ENCODE results near the gene UGT1A5. TPM values are rescaled to one million over a fixed set of nuclear protein-coding genes. Genes with fewer than 3 reads are reported as not detected.

UGT1A5 gene
- total and polyA plus RNA-seq, 2 donors: 0.09 to 0.14 TPM

DNA sequence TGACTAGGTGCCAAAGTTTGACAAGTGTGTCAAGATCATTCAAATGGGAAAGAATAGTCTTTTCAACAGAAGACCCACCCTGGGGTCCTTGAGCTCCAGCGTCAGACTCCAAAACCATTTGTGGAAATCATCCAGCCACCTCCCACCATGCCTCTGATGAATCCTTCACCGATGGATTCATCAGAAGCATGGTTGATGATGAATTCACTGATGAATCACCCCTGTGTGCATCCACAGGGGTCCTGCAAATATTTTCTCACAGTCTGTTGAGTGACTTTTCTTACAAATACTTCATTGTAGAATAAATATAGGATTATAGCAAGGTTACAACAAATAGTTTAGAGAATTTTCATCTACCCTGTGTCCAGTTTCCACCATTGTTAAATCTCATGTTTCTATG, 36.7 kb upstream of the UGT1A5 start:
- Histone ChIP-seq H3K9me3 (ENCODE audit: control insufficient read depth in 2 of 2, insufficient read depth in 1 of 2, low read length in 1 of 2) (no peaks in the 10 kb centered on the region), H3K27ac (ENCODE audit: low read depth in 1 of 2, low read length in 1 of 2) (no peak overlapping the region), H3K4me1 (ENCODE audit: control insufficient read depth in 2 of 2, insufficient read depth in 2 of 2, low read length in 2 of 2) (no peaks in the 10 kb centered on the region), H3K27me3 (ENCODE audit: control insufficient read depth in 2 of 2, insufficient read depth in 1 of 2, low read length in 1 of 2) (no peaks in the 10 kb centered on the region), H3K36me3 (ENCODE audit: control insufficient read depth in 2 of 2, insufficient read depth in 2 of 2, low read length in 1 of 2) (no peaks in the 10 kb centered on the region), H3K4me3 (ENCODE audit: low read length in 2 of 2) (no peak overlapping the region)
- no peak for DNase-seq (ENCODE audit: low read depth in 6 of 9, low spot score in 9 of 9)
- 95% methylated on average over 2 of the region's 2 CpGs for WGBS

DNA sequence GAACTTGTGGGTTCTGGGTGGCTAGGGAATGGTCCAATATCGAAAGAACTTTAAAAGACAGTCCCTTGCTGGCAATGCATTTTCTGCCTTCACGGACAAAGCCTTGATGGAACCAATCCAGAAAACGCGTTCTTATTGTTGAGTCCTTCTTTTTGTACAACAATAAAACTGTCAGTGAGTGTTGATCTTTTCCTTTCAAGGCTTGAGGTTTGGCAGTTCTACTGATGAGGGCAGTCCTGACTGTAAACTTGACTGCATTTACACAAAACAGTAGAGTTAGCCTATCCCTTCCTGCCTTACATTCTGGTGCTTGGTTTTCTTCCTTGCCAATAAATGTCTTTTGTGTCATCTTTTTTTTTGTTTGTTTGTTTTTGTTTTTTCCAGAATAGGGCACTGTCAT, 33.5 kb upstream of the UGT1A5 start:
- Histone ChIP-seq H3K4me1 (ENCODE audit: control insufficient read depth in 2 of 2, insufficient read depth in 2 of 2, low read length in 2 of 2) (no peaks in the 10 kb centered on the region), H3K4me3 (ENCODE audit: low read length in 2 of 2) (no peak overlapping the region), H3K9me3 (ENCODE audit: control insufficient read depth in 2 of 2, insufficient read depth in 1 of 2, low read length in 1 of 2) (no peaks in the 10 kb centered on the region), H3K27me3 (ENCODE audit: control insufficient read depth in 2 of 2, insufficient read depth in 1 of 2, low read length in 1 of 2) (no peaks in the 10 kb centered on the region), H3K27ac (ENCODE audit: low read depth in 1 of 2, low read length in 1 of 2) (no peak overlapping the region), H3K36me3 (ENCODE audit: control insufficient read depth in 2 of 2, insufficient read depth in 2 of 2, low read length in 1 of 2) (no peaks in the 10 kb centered on the region)
- no peak for DNase-seq (ENCODE audit: low read depth in 6 of 9, low spot score in 9 of 9)
- WGBS: 93% methylated on average over 4 of the region's 4 CpGs

DNA sequence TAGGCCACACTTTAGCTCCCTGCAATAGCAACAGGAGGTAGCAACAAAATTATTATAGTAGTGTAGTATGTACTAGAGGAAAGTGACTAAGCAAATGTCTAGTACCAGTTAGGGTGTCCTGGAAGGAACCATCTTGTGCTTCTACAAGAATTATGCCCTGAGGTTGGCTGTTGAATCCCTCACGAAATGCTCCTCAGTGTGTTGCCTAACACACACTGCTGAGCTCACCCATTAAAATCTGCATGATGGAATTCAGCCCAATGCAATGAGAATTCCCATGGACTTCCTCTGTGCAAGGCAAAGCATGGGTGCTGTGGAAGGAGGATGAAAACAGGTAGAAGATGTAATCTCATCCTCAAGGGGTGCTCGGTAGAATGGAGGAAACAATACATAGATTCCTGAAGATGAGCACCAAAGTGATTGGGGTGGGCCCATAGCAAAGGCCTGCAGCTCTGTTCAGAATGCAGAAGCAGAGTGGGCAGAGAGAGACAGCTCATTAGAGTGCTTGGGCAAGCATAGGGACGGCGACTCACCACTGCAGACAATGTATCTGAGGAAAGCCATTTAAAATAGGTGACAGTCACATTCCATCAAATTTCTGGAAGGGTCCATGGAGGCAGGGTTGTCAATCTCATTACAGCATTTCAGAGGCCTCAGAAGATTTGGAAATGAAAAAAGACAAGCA, 32.2 kb upstream of the UGT1A5 start:
- H3K27ac ChIP-seq (ENCODE audit: low read depth in 1 of 2, low read length in 1 of 2): no peak overlapping the region
- no peaks in the 10 kb centered on the region for H3K4me1 ChIP-seq (ENCODE audit: control insufficient read depth in 2 of 2, insufficient read depth in 2 of 2, low read length in 2 of 2)
- no peaks in the 10 kb centered on the region for H3K36me3 ChIP-seq (ENCODE audit: control insufficient read depth in 2 of 2, insufficient read depth in 2 of 2, low read length in 1 of 2)
- H3K4me3 ChIP-seq (ENCODE audit: low read length in 2 of 2): no peak overlapping the region
- 87% methylated on average over 4 of the region's 4 CpGs for WGBS
- DNase-seq (ENCODE audit: low read depth in 6 of 9, low spot score in 9 of 9): no peak
- H3K9me3 ChIP-seq (ENCODE audit: control insufficient read depth in 2 of 2, insufficient read depth in 1 of 2, low read length in 1 of 2): no peaks in the 10 kb centered on the region
- no peaks in the 10 kb centered on the region for H3K27me3 ChIP-seq (ENCODE audit: control insufficient read depth in 2 of 2, insufficient read depth in 1 of 2, low read length in 1 of 2)

DNA sequence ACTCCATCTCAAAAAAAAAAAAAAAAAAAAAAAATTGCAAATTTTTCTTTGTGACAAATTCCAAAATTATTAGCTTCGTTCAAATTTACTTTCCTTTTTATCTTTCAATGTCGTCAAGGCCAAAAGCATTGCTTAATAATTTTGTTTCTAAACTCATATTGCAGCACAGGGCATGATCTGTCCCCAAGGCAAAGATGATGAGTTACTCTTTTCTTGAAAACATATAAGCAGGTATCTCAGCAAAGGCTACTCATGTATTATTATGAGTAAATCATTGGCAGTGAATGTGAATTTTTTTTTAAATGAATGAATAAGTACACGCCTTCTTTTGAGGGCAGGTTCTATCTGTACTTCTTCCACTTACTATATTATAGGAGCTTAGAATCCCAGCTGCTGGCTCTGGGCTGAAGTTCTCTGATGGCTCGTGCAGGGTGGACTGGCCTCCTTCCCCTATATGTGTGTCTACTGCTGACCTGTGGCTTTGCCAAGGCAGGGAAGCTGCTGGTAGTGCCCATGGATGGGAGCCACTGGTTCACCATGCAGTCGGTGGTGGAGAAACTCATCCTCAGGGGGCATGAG, 31.1 kb upstream of the UGT1A5 start, which contains the start of gene UGT1A7:
TSS of gene UGT1A7 (plus strand) at position 381 of the 579 bp plus-strand sequence. CDS start at position 418, 37 bp downstream.
- 97% methylated on average over 5 of the region's 5 CpGs for WGBS
- Histone ChIP-seq H3K36me3 (ENCODE audit: control insufficient read depth in 2 of 2, insufficient read depth in 2 of 2, low read length in 1 of 2) (no peaks in the 10 kb centered on the region), H3K4me3 (ENCODE audit: low read length in 2 of 2) (no peak within 1 kb of the TSS), H3K9me3 (ENCODE audit: control insufficient read depth in 2 of 2, insufficient read depth in 1 of 2, low read length in 1 of 2) (no peaks in the 10 kb centered on the region), H3K27ac (ENCODE audit: low read depth in 1 of 2, low read length in 1 of 2) (no peak within 1 kb of the TSS), H3K27me3 (ENCODE audit: control insufficient read depth in 2 of 2, insufficient read depth in 1 of 2, low read length in 1 of 2) (no peaks in the 10 kb centered on the region), H3K4me1 (ENCODE audit: control insufficient read depth in 2 of 2, insufficient read depth in 2 of 2, low read length in 2 of 2) (no peaks in the 10 kb centered on the region)
- DNase-seq (ENCODE audit: low read depth in 6 of 9, low spot score in 9 of 9): no peak

DNA sequence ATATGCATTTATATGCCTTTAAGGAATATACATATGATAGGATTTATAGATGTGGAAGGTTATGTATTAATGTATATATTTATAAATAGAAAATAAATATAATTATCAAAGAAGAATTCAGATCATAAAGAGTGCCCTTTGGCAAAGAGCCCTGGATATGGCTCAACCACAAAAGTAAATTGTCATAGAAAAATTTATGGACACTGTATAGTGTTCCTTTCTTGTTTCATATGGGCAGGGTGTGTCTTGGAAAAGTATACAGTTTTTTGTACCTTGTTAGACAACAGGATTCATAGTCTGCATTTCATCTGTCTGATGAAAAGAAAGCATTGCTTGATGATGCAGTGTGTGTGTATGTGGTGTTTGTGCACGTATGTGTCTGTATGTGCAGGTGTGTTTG, 28.1 kb upstream of the UGT1A5 start:
- Histone ChIP-seq H3K4me3 (ENCODE audit: low read length in 2 of 2) (no peak overlapping the region), H3K9me3 (ENCODE audit: control insufficient read depth in 2 of 2, insufficient read depth in 1 of 2, low read length in 1 of 2) (no peaks in the 10 kb centered on the region), H3K27me3 (ENCODE audit: control insufficient read depth in 2 of 2, insufficient read depth in 1 of 2, low read length in 1 of 2) (no peaks in the 10 kb centered on the region), H3K27ac (ENCODE audit: low read depth in 1 of 2, low read length in 1 of 2) (no peak overlapping the region), H3K4me1 (ENCODE audit: control insufficient read depth in 2 of 2, insufficient read depth in 2 of 2, low read length in 2 of 2) (no peaks in the 10 kb centered on the region), H3K36me3 (ENCODE audit: control insufficient read depth in 2 of 2, insufficient read depth in 2 of 2, low read length in 1 of 2) (no peaks in the 10 kb centered on the region)
- WGBS: 99% methylated on average over 1 of the region's 1 CpG
- DNase-seq (ENCODE audit: low read depth in 6 of 9, low spot score in 9 of 9): no peak

DNA sequence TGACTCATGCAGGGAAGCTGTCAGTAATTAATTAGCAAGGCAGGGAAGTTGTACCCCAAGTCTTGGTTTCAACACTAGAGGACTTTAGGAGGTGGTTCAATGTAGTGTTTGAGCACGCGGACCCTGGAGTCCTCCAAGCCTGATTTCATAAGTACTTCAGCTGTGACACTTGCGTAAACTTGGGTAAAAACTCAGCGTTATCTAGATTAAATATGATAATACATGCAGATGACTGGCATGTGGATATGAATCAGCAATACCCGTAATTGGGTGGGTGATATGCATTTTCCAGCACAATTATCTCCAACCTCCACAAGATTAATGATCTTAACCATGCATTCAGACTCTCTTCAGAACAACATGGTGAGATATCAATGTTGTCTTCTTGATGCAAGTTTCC, 25.8 kb upstream of the UGT1A5 start:
- H3K9me3 ChIP-seq (ENCODE audit: control insufficient read depth in 2 of 2, insufficient read depth in 1 of 2, low read length in 1 of 2): no peaks in the 10 kb centered on the region
- no peak overlapping the region for H3K4me3 ChIP-seq (ENCODE audit: low read length in 2 of 2)
- no peaks in the 10 kb centered on the region for H3K36me3 ChIP-seq (ENCODE audit: control insufficient read depth in 2 of 2, insufficient read depth in 2 of 2, low read length in 1 of 2)
- H3K27me3 ChIP-seq (ENCODE audit: control insufficient read depth in 2 of 2, insufficient read depth in 1 of 2, low read length in 1 of 2): no peaks in the 10 kb centered on the region
- H3K4me1 ChIP-seq (ENCODE audit: control insufficient read depth in 2 of 2, insufficient read depth in 2 of 2, low read length in 2 of 2): no peaks in the 10 kb centered on the region
- H3K27ac ChIP-seq (ENCODE audit: low read depth in 1 of 2, low read length in 1 of 2): no peak overlapping the region
- 90% methylated on average over 5 of the region's 5 CpGs for WGBS
- no peak for DNase-seq (ENCODE audit: low read depth in 6 of 9, low spot score in 9 of 9)

DNA sequence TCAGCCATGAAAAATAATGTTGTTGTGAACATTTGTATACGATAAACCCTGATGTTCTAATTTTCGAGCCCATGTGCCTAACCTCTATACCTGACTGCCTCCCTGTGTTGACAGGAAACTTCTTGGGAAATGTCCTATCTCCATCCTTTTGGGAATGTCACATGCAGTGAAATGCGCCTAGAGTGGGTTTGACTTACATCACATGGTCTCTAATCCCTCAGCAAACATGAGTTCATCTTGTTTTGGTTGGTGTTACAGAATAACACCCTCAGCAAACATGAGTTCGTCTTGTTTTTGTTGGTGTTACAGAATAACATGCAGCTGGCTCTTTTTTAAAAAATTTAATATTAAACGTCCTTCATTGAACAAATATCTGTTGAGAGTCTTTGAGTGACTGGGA, 24.4 kb upstream of the UGT1A5 start:
- WGBS: 95% methylated on average over 5 of the region's 5 CpGs
- no peaks in the 10 kb centered on the region for H3K9me3 ChIP-seq (ENCODE audit: control insufficient read depth in 2 of 2, insufficient read depth in 1 of 2, low read length in 1 of 2)
- H3K4me3 ChIP-seq (ENCODE audit: low read length in 2 of 2): no peak overlapping the region
- H3K27me3 ChIP-seq (ENCODE audit: control insufficient read depth in 2 of 2, insufficient read depth in 1 of 2, low read length in 1 of 2): no peaks in the 10 kb centered on the region
- no peaks in the 10 kb centered on the region for H3K36me3 ChIP-seq (ENCODE audit: control insufficient read depth in 2 of 2, insufficient read depth in 2 of 2, low read length in 1 of 2)
- H3K27ac ChIP-seq (ENCODE audit: low read depth in 1 of 2, low read length in 1 of 2): no peak overlapping the region
- no peak for DNase-seq (ENCODE audit: low read depth in 6 of 9, low spot score in 9 of 9)
- no peaks in the 10 kb centered on the region for H3K4me1 ChIP-seq (ENCODE audit: control insufficient read depth in 2 of 2, insufficient read depth in 2 of 2, low read length in 2 of 2)

DNA sequence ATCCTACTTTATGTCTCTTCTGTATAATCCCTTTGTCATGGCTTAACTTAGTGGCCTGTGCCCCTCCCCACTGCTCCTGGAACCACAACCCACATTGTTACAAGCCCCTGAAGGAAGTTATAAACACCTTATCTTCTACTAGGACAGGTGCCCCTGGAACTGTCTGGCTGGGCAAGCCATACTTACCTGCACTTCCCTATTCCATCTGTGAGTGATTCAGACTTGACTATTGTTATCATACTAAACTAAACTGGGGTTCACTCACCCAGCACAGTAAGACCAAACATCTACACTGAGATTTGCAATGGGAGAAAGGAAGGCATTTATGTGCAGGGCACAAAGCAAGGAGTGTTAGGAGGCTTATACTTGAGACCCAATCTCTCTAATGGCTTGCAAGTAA, 23.7 kb upstream of the UGT1A5 start:
- Histone ChIP-seq H3K4me1 (ENCODE audit: control insufficient read depth in 2 of 2, insufficient read depth in 2 of 2, low read length in 2 of 2) (no peaks in the 10 kb centered on the region), H3K9me3 (ENCODE audit: control insufficient read depth in 2 of 2, insufficient read depth in 1 of 2, low read length in 1 of 2) (no peaks in the 10 kb centered on the region), H3K27ac (ENCODE audit: low read depth in 1 of 2, low read length in 1 of 2) (no peak overlapping the region), H3K27me3 (ENCODE audit: control insufficient read depth in 2 of 2, insufficient read depth in 1 of 2, low read length in 1 of 2) (no peaks in the 10 kb centered on the region), H3K36me3 (ENCODE audit: control insufficient read depth in 2 of 2, insufficient read depth in 2 of 2, low read length in 1 of 2) (no peaks in the 10 kb centered on the region), H3K4me3 (ENCODE audit: low read length in 2 of 2) (no peak overlapping the region)
- no peak for DNase-seq (ENCODE audit: low read depth in 6 of 9, low spot score in 9 of 9)

DNA sequence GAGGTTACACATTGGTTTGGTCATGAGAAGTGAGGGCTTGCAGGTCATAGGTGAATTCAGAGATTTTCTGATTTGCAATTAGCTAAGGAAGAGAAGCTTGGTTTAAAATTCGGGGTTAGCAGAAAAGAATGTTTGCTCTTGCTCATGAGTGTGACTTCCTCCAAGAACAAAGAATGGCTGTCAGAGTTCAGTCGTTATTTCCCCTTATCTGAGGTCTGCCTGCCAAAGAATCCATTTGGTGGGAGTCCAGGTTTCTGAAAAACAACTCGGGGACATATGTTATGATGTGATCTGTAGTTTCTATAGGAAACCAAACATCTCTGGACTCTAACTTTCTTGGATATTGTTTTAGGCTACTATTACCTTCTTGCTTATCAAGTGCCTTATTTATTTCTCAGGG, 23.2 kb upstream of the UGT1A5 start:
- no peaks in the 10 kb centered on the region for H3K36me3 ChIP-seq (ENCODE audit: control insufficient read depth in 2 of 2, insufficient read depth in 2 of 2, low read length in 1 of 2)
- H3K4me1 ChIP-seq (ENCODE audit: control insufficient read depth in 2 of 2, insufficient read depth in 2 of 2, low read length in 2 of 2): no peaks in the 10 kb centered on the region
- no peak overlapping the region for H3K27ac ChIP-seq (ENCODE audit: low read depth in 1 of 2, low read length in 1 of 2)
- DNase-seq (ENCODE audit: low read depth in 6 of 9, low spot score in 9 of 9): no peak
- H3K4me3 ChIP-seq (ENCODE audit: low read length in 2 of 2): no peak overlapping the region
- no peaks in the 10 kb centered on the region for H3K9me3 ChIP-seq (ENCODE audit: control insufficient read depth in 2 of 2, insufficient read depth in 1 of 2, low read length in 1 of 2)
- H3K27me3 ChIP-seq (ENCODE audit: control insufficient read depth in 2 of 2, insufficient read depth in 1 of 2, low read length in 1 of 2): no peaks in the 10 kb centered on the region
- WGBS: 22% methylated on average over 3 of the region's 3 CpGs
